HG02885 (cell line): ENCODE data around the gene PITPNM3.

Experiments used
- ATAC-seq: cut with Tn5 transposase; IDR thresholded peaks from one replicate; pipeline ENCODE4 v1.9.1; 2021; ENCODE audit warnings: mild to moderate bottlenecking; ENCODE audit not compliant: unreplicated experiment, poor library complexity

The PITPNM3 gene

DNA sequence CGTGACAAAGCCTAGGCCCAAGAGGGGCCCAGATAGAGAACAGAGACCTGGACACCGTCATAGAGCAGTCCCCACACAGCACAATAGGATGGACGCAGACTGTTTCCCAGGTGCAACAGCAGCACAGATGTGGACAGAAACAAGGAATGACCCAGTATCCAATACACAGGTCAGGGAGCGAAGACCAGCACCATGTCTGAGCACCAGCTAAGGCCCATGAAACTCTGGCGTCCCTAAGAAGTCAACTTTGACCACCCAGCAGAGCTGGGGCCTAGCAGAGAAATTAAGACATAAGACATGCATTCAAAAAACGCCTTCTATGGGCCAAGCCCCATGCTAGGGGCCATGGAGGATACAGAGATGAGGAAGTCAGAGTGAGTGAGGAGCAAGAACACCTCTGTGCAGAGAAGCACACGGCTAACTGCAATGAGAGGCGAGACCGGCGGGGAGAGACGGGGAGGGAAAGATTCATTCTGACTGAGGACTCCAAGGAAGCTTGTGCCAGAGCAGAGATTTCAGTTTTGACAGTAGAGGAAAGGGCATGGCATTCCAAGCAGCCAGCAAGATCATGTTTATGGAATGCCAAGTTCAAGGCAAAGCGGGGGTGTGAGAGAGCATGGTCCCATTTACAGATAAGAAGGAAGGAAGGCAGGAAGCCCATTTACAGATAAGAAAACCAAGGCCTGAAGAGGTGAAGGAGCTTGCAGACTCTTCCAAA is 50.8 kb downstream of the PITPNM3 start:
- no peak for ATAC-seq

DNA sequence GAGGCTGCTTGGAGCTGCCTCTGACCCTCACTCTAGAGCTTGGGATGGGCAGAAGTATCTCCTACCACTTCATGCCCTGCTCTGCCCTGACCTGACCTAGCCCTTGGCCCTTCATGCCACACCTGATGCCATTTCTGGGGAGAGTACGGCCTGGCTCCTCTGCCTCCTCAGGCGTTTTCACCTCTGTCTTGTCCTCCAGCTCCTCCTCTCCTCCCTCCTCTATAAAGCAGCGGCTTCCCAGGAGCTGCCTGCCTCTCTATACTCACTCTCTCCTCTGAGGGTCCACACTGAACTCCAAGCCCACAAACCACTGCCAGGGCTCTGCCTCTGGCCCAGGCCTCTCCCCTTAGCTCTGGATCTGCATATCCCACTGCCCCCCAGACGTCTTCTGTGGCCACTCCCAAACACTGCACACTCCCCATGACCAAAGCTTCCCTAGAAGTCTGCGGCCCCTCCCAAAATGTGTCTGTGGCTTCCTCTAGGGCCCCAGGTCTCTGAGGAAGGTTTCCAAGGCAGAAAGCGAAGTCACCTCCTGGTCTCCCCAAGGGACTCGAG is 52.6 kb downstream of the PITPNM3 start:
- ATAC-seq = no peak

DNA sequence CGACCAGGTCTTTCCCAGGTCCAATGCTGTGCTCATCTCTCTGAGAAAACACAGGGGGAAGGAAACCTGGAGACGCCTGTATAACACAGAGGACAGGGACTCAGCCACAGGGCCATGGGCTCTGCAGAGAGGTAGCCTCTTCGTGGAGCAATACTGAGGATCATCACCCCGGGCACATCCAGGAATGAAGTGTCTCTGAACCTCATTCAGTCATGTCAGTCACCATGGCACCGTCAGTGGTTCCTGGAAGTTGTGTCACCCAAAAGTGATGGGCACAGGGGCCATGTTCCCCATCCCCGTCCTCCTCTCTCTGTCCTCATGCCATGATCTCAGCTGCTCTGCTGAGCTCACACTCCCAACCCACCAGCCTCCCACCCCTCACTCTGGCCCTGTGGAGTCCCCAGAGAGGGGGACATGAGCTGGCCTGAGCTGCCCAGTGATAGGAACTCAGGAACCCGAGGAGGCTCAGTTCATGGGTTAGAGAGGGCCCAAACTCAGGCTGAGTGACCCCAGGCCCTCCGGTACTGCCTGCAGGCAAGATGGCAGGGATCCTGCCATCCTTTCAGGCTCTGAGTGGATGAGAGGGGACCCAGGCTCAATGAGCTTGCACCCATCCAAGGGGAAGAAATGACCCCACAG is 53.4 kb downstream of the PITPNM3 start:
- ATAC-seq = no peak

DNA sequence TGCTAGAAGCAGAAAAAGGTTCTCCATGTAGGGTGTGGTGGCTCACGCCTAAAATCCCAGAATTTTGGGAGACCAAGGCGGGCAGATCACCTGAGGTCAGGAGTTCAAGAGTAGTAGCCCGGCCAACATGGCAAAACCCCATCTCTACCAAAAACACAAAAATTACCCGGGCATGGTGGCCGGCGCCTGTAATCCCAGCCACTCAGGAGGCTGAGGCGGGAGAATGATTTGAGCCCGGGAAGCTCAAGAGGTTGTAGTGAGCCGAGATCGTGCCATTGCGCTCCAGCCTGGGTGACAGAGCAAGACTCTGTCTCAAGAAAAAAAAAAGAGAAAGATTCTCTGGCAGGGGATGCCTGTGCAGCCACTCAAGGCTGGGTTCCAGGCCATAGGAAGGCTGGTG is 54.2 kb downstream of the PITPNM3 start:
- ATAC-seq = no peak

DNA sequence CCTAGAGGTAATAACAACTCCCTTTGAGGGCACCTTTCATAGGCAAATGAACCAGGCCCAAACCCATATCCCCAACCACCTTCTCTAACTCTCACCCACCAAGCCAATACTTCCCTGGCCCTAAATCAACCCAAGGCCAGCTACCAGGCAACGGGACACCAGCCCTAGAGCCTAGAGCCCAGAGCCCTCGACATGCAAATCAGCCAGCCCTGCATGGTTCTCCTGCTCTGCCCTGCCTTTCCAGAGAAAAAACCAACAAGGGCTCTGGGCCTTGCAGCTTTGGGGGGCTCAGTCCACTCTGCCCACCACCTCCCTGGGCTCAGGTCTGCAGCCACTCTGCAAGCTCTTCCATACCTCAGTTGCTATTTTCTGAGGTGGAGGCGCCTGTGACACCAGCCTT is 55.0 kb downstream of the PITPNM3 start:
- ATAC-seq = no peak

DNA sequence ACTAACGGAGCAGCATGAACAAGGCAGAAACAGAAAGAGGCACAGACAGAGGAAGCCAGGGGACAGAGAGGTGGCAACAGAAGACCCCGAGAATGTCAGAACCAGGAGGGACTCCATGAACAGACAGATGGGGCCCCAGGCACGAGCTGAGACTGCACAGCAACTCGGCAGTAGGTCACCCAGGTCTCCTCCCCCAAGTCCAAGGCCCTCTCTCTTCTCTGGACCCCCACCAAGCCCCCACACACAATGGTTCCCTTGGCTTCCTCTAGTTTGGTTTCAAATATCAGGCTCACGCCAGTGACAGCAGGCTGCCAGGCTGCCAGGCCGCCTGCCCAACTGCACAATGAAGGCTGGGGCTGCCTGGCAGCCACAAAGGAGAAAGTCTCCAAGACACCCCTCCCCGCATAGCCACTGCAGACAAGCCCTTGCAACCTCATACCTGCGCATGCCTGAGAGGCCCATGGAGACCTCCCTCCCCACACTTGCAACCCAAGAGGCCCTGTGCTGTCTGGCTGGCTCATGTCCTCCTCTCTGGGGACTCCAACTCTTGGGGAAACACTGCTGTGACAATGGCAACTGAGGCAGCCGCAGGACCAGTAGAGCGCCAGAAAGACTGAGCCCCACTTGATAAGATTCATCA is 57.3 kb downstream of the PITPNM3 start:
- ATAC-seq = no peak

DNA sequence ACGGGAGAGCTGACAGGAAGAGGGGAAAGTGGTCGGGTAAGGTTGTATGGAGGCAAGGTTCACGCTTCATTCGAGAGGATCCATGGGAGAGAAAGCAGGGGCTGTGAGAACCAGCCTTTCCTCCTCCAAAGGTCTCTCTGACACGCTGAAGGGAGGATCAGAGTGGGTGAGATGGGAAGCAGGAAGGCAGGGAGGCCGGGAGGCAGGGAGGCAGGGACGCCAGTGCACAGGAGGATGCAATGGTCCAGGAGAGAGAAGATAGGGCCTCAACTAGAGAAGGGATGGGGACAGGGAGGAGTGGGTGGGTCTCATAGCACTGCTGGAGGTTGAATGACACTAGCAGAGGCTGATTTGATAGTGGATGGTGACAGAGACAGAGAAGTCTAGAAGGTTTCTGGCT is 58.0 kb downstream of the PITPNM3 start:
- no peak for ATAC-seq

DNA sequence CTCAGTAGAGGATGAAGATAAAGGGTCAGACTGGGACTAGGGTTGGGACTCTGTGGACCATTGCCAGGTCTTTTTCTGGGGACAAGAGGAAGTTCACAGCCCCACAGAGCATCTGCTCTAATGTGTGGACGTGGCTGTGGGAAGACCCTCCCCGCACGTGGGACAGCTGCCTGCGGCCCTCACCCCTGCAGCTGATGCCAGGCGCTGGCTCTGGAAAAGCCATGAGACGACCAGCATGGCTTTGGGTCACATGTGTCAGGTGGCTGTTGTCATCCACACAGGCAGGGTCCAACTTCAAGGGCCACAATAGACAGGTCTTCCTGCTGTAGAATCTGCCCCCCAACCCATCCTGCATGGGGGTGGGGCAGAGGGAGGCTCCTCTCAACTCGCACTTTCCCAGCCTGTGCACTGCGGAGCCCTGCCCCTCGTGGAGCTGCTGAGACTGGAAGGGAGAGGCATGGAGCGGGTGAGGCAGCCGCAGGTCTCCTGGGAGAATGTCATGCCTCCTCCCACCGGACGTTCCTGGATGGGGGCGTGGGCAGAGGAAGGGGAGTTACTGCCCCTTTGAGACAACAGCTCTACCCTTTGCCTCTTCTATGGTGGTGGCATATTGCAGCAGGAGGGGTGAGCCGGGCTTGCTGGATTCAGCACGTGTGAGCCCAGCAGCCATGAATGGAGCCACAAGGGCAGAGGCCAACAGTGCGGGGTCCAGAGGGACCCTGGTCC is 58.7 kb downstream of the PITPNM3 start:
- no peak for ATAC-seq

DNA sequence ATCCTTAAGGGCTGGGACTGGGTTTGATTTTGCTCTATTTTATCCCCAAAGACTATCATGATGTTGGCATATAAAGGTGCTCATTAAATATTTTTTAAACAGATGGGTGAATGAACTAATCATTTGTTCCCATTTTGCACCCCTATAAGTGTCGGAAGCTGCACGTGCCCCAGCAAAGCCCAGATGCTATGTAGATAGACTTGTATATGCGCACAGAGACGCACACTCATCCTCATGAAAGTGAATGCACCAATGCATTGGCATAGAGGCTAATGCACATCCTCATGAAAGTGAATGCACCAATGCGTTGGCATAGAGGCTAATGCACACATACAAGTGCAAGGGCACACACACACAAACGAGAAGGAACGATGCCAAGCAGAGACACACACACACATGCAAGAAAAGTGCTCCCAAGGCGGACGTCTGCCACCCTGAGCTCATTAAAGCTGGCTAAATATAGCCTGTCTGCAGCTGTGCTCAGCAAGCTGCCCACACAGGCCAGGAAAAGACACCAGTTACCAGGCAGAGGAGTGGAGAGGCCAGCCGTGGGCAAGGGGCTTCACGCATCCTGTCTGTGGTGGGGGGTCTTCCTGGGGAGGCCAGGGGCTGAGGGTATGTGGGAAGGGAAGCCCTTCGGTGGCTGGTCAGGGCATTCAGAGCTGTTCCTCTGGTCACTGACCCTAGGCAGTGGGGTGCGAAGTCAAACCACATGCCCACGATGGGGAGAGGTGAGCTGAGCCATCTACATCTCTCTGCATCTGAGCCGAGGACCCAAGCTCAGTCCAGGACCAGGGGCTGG is 59.5 kb downstream of the PITPNM3 start:
- no peak for ATAC-seq

DNA sequence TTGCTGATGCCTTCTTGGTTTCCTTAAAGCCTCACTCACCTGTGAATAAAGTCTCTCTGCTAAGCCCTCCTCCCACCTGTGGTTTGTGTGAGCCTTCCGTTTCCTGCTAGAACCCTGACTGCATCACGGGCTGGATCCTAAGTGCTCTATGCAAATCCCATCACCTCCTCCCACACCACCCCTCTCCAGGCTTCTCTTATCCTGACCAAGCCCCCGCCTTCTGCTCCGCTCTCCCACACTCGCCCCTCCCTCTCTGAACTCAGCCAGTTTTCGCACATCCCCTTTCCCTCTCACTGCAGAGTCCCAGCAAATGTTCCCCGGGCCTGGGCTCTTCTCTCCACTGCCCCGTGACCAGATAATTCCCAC is 60.3 kb downstream of the PITPNM3 start:
- ATAC-seq = no peak

DNA sequence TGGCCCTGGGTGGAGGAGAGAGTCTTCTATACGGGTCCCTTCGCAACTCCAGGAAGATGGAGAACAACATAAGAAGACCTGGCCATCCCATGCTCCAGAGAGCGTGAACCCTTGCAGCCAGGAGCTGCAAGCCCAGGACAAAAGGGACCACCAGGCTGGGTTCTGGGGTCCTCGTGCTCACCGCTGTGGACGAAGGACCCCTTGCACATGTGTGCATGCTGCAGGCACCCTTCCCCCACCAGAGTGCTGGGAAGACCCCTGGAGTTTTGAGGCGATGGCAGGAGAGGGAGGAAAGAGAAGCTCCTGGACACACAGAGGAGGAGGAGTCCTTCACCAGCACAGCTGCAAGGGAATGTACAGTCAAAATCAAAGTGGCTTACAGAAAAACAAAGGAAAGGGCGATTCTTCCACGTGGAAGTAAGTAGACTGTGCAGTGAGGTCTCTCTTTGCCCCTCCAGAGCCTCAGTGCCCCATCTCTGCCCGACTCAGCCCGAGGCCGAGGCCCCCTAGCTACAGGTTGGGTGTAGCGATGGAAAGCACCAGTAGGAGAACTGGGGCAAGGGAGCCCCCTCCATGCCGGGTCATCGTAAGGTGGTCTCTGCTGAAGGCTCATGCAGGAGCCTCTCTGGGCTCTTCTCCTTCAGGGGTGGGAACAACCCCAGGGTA is 60.8 kb downstream of the PITPNM3 start:
- ATAC-seq = no peak

DNA sequence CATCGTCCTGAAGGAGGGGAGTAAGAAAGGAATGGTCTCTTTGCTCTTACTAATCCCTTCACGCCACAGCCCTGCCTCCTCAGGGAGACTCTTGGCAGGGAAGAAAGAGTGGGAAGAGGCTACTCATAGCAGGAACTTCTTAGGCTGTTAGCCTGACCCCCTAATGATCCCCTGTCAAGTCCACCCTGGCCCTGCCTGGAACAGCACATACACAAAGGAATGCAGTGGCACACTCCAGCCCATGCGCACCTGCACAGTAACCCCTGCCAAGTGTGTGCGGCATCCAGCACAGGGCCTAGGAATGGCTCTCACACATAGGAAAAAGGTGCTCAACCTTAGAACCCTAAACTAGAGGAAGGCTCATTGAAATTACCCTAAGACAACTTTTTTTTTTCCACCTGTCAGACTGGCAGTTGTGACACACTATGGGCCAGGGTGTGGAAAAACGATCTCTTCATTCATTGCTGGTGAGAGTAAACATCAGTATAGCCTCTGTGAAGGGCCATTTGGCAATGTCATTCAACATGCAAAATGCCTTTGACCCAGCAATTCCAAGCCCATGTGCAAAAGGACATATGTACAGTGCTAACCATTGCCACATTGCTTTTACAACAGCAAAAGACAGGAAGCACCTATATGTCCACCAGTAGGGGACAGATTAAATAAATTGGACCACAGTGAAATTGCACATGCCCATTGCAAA is 62.0 kb downstream of the PITPNM3 start:
- no peak for ATAC-seq

DNA sequence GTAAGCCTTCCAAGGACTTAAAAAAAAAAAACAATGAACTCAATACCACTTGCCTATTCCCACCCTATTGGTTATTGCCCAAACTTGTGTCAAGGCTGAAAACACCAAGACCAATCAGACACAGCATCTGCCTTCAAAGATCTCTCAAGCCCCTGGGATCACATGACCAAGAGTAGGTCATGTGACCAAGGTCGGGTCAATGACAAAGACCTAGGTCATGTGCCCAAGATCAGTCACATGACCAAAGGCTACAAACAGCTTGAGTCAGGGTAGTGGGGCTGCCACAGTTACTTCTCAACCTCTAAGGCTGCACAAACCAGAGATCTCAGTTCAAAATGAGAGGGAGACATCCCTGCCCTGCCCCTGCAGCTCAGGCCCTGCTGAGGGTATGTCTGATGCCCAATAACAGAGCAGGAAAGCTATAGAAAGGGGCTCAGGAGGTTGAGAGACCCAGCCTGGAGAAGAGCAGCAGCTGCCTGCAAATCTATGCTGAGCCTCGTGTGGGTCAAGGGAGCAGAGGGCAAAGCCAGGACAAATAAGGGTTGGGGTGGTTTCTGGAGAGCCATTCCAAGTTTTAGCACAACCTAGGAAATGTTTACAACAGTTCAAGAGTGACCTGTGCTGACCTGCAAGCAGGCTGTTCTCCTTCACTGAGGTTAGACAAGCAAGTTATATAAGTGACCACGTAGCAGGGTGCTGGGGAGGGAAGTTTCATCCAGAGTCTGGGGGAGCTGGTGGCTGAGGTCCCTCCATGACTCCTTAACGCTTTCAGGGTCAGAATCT is 63.3 kb downstream of the PITPNM3 start:
- no peak for ATAC-seq

DNA sequence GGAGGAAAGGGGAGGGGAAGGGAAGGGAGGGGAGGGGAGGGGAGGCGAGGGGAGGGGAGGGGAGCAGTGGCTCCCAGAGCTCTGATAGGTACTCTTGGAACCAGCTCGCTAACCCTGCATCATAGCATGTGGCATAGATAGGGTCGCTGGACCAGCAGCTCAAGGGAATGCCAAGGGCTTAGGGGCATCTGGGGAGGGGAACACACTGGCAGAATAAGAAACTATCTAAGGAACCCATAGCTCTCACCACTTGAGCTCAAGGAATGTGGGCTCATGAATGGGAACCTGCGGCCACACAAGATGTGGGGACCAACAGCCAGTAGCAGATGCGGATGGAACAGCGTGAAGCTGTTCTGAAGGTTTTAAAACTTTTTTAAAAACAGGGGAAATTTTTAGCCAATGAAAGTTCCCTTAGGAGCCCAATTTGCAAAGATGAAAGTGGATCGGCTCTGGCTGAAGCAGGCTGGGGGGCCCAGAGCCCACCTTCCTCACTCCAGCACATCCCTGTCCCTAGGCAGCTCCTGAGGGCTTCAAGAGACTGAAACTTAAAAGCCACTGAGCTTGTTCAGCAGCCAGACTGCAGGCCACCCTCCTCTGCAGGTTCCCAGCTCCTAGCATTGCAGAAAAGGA is 65.2 kb downstream of the PITPNM3 start:
- no peak for ATAC-seq

DNA sequence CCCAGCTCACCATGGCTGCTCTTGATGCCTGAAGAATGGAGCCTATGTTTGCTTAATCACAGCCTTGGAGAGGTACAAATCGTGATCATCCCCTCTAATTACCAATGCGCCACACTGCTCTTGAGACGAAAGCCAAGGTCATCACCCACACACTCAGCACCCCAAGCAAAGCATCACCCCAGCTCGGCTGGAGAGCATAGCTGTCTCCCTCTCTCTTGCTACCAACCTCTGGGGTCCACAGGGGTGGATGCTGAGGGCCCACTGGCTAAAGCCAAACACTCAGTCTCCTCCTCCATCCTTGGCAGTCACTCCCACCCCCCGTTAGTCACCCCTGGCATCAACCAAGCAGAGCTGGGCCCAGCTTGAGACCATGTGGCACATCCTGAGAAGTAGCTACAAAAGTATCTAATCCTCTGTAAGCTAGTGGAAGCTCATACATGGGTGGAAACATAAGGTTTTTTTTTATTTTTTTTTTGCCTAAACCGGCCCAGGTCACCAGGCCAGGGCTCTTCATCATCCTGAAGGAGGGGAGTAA is 67.3 kb downstream of the PITPNM3 start:
- ATAC-seq = no peak

DNA sequence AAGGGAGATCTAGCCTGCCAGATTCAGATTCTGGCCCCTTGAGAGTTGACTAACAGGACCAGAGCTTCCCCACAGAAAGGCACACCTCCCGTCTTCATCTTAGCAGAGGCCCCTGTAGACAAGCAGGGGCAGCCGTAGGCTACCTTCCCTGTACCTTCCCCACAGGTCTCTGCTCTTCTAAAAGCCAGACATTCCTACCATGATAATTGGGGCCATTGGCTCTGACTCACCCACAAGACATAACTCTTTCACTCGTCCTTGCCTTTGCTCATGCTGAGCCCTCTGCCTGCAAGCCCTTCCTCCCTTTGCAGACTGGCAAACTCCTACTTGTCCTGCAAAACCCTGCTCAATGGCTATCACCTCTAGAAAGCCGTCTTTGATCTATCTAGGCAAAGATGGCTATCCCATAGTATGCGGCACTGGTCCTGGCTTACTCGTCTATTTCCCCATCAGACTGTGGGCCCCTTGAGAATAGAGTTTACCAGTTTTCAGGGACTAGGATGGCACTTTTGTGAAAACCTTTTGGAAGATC is 68.3 kb downstream of the PITPNM3 start:
- ATAC-seq = no peak
